Activated naive CD4-positive, alpha-beta T cell treated with anti-CD3 and anti-CD28 coated beads, Interleukin-2, amount 10 ng/mL, durations not matched to agents 7 days and 5 days (primary cell): ENCODE measurements around the gene SCN8A.

Source experiments
- CTCF ChIA-PET: fragments of 350-600 bp; sonication (Branson Sonifier 250); formaldehyde crosslinking; loops from one replicate; lab custom pipeline; 2021; ENCODE audit warnings: antibody characterized with exemption; lab: Charles Lee
- DNase-seq: peaks from one replicate; pipeline ENCODE4 v3.0.0-alpha.2; 2020
- H3K27ac Mint-ChIP-seq: one replicate; pipeline ENCODE4 v1.8.0; 2021; ENCODE audit warnings: mild to moderate bottlenecking, moderate library complexity, mixed read lengths
- H3K27me3 Mint-ChIP-seq: one replicate; pipeline ENCODE4 v1.8.0; 2021; ENCODE audit warnings: mild to moderate bottlenecking, mixed read lengths
- H3K36me3 Mint-ChIP-seq: one replicate; pipeline ENCODE4 v1.8.0; 2021; ENCODE audit warnings: mixed read lengths
- H3K4me1 Mint-ChIP-seq: one replicate; pipeline ENCODE4 v1.8.0; 2021; ENCODE audit warnings: mixed read lengths
- H3K4me3 Mint-ChIP-seq: one replicate; pipeline ENCODE4 v1.8.0; 2021; ENCODE audit warnings: mild to moderate bottlenecking, moderate library complexity, mixed read lengths
- H3K9me3 Mint-ChIP-seq: one replicate; pipeline ENCODE4 v1.8.0; 2021; ENCODE audit warnings: mixed read lengths

The SCN8A gene

DNA sequence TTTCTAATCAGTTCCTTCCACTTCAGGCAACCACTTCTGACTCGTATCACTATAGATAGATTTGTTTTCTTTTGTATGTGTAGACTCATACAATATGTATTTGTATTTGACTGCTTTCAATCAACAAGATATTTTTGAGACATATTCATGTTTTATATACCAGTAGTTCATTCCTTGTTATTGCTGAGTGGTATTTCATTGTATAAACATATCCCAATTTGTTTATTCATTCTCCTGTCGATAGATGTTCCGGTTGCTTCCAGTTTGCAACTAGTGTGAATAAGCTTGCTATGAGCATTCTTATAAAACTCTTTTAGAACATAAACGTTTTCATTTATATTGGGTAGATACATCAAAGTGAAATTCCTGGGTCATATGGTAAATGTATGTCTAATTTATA, 138.3 kb downstream of the SCN8A start:
- CTCF ChIA-PET, result no interaction called here
- H3K4me3 Mint-ChIP-seq, result no peak overlapping the region
- H3K27me3 Mint-ChIP-seq, result peaks cover 30% of the 10 kb centered on the region

DNA sequence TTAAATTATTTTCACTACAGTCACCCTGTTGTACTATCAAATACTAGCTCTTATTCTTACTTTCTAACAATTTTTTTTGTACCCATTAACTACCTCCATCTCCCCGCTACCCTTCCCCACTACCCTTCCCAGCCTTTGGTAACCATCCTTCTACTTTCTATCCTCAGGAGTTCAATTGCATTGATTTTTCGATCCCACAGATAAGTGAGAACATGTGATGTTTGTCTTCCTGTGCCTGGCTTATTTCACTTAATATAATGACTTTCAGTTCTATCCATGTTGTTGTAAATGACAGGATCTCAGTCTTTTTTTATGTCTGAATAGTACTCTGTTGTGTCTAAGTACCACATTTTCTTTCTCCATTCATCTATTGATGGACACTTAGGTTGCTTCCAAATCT, 139.7 kb downstream of the SCN8A start:
- Mint-ChIP-seq H3K9me3 (no peaks in the 10 kb centered on the region), H3K4me1 (no peaks in the 10 kb centered on the region), H3K27ac (no peak overlapping the region), H3K4me3 (no peak overlapping the region), H3K36me3 (no peaks in the 10 kb centered on the region), H3K27me3 (peaks cover 29% of the 10 kb centered on the region)
- DNase-seq, result no peak
- CTCF ChIA-PET, result no interaction called here

More for the DNA sequence above, 138.3 kb downstream of the SCN8A start:
- no peak overlapping the region for H3K27ac Mint-ChIP-seq
- no peaks in the 10 kb centered on the region for H3K9me3 Mint-ChIP-seq
- no peaks in the 10 kb centered on the region for H3K36me3 Mint-ChIP-seq
- H3K4me1 Mint-ChIP-seq, result no peaks in the 10 kb centered on the region
- no peak for DNase-seq

DNA sequence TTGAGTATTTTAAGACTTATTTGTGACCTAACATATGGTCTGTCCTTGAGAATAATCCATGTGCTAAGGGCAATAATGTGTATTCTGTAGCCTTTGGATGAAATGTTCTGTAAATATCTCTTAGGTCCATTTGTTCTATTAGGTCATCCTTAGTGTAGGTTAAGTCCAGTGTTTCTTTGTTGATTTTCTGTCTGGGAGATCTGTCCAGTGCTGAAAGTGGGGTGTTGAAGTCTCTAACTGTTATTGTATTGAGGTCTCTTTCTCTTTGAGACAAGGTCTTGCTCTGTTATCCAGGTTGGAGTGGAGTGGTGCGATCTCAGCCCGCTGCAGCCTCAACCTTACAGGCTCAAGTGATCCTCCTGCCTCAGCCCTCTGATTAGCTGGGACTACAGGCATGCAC, 149.5 kb downstream of the SCN8A start:
- DNase-seq, result no peak
- Mint-ChIP-seq H3K4me3 (no peak overlapping the region), H3K27ac (no peak overlapping the region), H3K4me1 (no peaks in the 10 kb centered on the region), H3K27me3 (peaks cover 15% of the 10 kb centered on the region), H3K9me3 (no peaks in the 10 kb centered on the region), H3K36me3 (no peaks in the 10 kb centered on the region)
- CTCF ChIA-PET, result no interaction called here

DNA sequence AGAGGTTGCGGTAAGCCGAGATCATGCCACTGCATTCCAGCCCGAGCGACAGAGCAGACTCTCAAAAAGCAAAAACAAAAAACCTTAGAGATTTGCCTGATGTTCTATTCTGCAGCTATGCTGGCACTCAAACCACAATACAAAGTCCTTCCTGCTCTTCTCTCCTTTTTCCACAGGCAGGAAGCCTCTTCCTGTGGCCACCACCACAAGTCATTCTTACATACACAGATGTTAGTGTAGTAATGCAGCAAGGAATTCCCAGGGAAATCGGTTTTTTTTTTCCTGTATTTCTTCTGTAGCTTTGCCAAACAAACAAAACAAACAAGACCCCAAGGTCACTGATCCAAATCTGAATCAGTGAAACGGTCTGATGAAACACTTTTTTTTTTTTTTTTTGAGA, 153.2 kb downstream of the SCN8A start:
- Mint-ChIP-seq H3K4me1 (no peaks in the 10 kb centered on the region), H3K27me3 (peaks cover 15% of the 10 kb centered on the region), H3K9me3 (no peaks in the 10 kb centered on the region), H3K27ac (no peak overlapping the region), H3K4me3 (no peak overlapping the region), H3K36me3 (no peaks in the 10 kb centered on the region)
- CTCF ChIA-PET, result interaction anchor here (1.5 kb wide), 1 partner anchor 323 kb away, joined by 3 read pairs; no protein-coding TSS in a partner anchor
- DNase-seq, result no peak

DNA sequence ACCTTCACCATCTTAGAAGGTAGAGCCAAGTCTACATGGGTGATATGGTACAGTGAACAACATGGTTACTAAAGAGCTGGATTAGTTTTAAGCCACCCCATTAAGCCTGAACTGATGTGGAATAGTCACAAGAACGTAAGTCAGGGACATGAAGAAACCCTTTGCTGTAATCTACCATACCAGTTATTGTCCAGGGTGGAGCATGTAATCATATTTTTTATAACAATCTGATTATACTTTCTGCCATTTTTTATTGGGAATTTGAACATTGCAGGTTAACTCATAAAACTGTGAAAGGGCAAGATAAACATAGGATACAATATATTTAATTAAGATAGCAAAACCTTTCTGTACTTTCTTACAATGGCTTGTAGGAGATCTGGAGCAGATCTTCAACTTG, 153.9 kb downstream of the SCN8A start:
- no peak for DNase-seq
- Mint-ChIP-seq H3K27me3 (peaks cover 16% of the 10 kb centered on the region), H3K4me1 (no peaks in the 10 kb centered on the region), H3K36me3 (no peaks in the 10 kb centered on the region), H3K4me3 (no peak overlapping the region), H3K27ac (no peak overlapping the region), H3K9me3 (no peaks in the 10 kb centered on the region)
- CTCF ChIA-PET, result no interaction called here

DNA sequence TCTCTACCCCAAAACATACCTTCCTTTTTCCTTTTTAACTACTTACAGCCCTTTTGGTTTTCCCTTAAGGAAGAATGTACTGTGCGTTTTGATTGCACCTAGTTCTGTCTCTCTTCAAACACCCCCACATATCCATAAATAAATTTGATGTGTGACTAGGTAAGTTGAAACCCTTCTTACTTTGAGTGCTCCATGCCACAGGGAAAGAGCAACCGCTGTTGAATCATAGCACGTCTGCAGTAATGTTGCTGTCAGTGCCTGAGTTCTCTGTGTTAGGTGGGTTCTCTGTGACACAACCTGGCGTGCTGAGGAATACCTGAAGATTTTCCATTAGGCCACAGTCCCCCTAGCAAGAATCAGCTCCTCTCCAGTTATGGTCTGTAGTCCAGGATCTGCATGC, 155.4 kb downstream of the SCN8A start:
- H3K4me1 Mint-ChIP-seq, result no peaks in the 10 kb centered on the region
- H3K36me3 Mint-ChIP-seq, result no peaks in the 10 kb centered on the region
- no peak overlapping the region for H3K27ac Mint-ChIP-seq
- no peaks in the 10 kb centered on the region for H3K9me3 Mint-ChIP-seq
- peaks cover 21% of the 10 kb centered on the region for H3K27me3 Mint-ChIP-seq
- H3K4me3 Mint-ChIP-seq, result no peak overlapping the region
- no peak for DNase-seq
- CTCF ChIA-PET, result no interaction called here

DNA sequence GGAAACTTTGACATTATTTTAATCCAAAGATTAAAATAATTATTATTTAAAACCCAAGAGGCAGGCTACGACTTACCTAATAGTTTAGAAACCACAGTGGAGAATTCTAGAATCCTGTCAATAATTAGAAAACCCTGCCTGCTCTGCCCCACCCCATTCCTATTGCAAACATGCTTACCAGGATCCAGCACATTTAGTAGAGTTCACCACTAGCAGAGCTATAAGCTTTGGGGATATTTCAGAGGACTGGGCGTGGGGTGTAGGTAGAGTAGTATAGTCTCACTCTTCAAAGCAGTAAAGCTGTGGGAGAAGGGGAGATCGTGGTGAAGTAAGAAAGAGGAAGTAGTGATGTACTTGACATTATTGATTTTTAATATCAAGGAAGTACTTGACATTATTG, 157.2 kb downstream of the SCN8A start:
- Mint-ChIP-seq H3K9me3 (no peaks in the 10 kb centered on the region), H3K4me1 (no peaks in the 10 kb centered on the region), H3K27ac (no peak overlapping the region), H3K4me3 (no peak overlapping the region), H3K36me3 (no peaks in the 10 kb centered on the region), H3K27me3 (peaks cover 21% of the 10 kb centered on the region)
- DNase-seq, result no peak
- CTCF ChIA-PET, result interaction anchor here (0.7 kb wide), 1 partner anchor 31 kb away, joined by 4 read pairs; no protein-coding TSS in a partner anchor

DNA sequence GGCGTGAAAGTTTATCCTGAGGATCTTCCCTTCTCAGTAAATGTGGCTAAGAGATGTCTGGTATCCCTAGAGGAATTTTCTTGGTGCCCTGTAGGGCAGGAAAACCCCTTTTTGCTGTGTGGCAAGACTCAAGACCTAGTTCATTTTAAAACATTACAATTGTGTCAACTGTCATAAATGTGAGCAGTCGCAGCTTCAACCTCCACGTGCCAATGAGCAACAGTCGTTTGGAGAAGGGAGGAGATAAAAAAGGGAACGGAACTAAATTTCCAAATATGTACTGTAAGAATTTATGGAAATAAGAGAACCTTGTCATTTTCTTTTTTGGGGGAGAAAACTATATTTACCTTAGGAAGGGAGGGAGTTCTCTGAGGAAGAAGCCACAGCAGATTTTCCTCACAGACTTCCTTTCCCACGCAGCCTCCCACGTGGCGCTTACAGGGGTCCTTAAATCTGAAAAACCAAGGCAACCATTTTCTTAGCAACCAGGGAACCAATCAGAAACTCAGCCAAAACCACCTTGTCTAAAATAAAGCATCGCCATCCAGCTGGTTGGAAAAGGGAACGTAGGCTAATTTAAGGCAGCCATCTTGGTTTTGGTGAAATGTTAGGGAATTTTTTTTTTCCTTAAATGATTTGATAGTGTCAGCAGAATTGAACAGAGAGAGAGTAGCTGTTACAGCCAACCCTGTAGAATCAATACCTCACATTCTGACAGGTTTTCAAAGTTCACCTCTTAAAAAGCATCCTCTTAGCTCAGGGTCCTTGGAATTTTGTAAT, 158.4 kb downstream of the SCN8A start:
- Mint-ChIP-seq H3K4me1 (no peaks in the 10 kb centered on the region), H3K27ac (no peak overlapping the region), H3K27me3 (peaks cover 12% of the 10 kb centered on the region), H3K4me3 (no peak overlapping the region), H3K36me3 (no peaks in the 10 kb centered on the region), H3K9me3 (no peaks in the 10 kb centered on the region)
- CTCF ChIA-PET, result no interaction called here
- no peak for DNase-seq

DNA sequence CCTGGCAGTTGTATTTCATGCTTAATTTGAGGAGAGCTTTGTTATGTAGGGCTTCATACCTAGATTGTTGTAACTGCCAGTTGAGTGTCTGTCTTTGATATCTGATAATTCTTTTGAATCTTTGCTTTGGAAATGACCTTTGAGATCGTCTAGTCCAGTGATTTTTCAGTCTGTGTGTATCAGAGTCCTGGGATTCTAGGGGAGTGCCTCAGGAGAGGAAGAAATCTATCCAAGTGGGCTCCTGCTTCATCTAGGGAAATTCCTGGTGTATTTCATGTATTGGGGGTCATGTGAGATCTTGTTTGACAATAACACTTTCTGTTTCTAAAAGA, 158.9 kb downstream of the SCN8A start:
- H3K27ac Mint-ChIP-seq, result no peak overlapping the region
- no peaks in the 10 kb centered on the region for H3K4me1 Mint-ChIP-seq
- no peak for DNase-seq
- peaks cover 6% of the 10 kb centered on the region for H3K27me3 Mint-ChIP-seq
- no peaks in the 10 kb centered on the region for H3K9me3 Mint-ChIP-seq
- no peak overlapping the region for H3K4me3 Mint-ChIP-seq
- CTCF ChIA-PET, result no interaction called here
- H3K36me3 Mint-ChIP-seq, result no peaks in the 10 kb centered on the region

DNA sequence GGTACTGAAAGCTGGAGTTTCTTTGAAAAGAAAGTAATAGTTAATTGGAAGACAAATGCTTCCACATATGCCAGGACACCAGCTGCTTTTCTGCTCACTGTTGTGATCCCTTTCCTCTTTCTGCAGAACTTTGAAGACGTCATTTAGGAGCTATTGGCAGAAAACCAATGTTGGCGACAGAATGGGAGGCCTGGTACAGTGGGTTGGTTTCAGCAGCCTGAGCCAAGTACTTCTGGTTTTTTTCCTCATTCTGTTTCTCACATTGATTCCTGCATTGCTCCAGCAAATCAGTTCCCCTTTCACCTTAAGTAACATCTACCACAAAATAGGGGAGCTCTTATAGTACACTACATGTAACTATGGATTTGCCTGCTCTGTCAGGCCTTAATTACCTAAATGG, 160.6 kb downstream of the SCN8A start:
- H3K27ac Mint-ChIP-seq, result no peak overlapping the region
- no peaks in the 10 kb centered on the region for H3K4me1 Mint-ChIP-seq
- no peaks in the 10 kb centered on the region for H3K36me3 Mint-ChIP-seq
- H3K4me3 Mint-ChIP-seq, result no peak overlapping the region
- DNase-seq, result no peak
- CTCF ChIA-PET, result no interaction called here
- peaks cover 10% of the 10 kb centered on the region for H3K27me3 Mint-ChIP-seq
- H3K9me3 Mint-ChIP-seq, result no peaks in the 10 kb centered on the region

DNA sequence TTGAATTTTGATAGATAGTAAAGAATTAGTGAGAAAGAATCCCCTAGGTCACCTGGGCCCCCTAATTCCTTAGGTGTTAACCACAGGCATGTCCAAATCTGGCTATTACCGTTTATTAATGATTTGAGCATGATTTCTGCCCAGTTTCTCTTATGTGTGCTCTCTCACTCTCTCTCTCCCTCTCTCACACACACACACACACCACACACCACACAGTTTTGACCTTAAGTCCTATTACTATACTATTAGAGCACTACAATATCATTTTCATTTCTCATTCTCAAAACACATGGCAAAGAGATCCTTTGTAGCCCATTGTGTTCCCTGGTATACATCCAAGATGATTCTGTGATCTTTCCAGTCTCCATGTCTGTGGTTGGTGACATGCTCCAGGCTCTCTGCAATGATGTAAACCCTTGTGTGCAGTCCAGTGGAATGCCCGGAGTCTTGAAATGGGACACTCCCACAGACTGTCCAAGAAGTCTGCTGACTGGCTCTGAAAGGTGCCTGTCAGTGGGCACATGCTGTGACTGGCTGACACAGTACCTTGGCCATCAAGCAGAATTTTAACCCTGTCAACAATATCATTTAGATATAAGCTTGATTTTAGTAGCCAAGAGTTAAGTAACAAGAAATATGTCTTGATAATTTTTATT, 161.3 kb downstream of the SCN8A start:
- CTCF ChIA-PET, result no interaction called here
- Mint-ChIP-seq H3K4me3 (no peak overlapping the region), H3K27me3 (peaks cover 10% of the 10 kb centered on the region), H3K27ac (no peak overlapping the region), H3K4me1 (no peaks in the 10 kb centered on the region), H3K9me3 (no peaks in the 10 kb centered on the region), H3K36me3 (no peaks in the 10 kb centered on the region)
- DNase-seq, result no peak

DNA sequence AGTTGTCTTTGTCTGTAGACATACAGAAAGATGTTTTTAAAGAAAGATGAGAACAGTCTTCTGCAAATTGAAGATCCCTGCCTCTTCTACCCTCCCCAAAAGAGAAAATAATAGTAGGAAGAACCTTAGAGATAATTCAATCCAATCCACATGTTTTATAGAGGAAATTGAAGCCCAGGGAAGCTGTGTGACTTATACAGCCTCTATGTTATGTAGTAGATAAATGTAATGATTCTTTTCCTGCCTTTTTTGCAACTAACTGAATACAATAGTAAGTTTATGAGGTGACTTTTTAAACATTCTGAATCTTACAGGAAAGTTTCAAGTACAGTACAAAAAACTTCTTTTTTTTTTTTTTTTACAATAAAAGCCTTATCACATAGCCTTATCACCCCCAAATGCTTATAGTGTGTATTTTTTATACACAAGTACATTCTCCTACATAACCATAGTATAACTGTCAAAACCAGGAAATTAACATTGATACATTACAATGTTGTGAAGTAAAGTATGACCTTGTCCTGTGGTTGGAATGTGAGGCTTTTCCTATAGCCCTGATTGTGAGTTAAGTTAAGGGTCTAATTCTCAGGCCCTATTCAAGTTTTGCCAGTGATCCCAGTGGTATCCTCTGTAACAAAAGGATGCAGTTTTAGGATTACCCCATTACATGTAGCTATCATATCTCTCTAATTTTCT, 163.1 kb downstream of the SCN8A start:
- Mint-ChIP-seq H3K27ac (no peak overlapping the region), H3K4me1 (no peaks in the 10 kb centered on the region), H3K9me3 (no peaks in the 10 kb centered on the region), H3K36me3 (no peaks in the 10 kb centered on the region), H3K4me3 (no peak overlapping the region), H3K27me3 (peaks cover 10% of the 10 kb centered on the region)
- CTCF ChIA-PET, result no interaction called here
- DNase-seq, result no peak

DNA sequence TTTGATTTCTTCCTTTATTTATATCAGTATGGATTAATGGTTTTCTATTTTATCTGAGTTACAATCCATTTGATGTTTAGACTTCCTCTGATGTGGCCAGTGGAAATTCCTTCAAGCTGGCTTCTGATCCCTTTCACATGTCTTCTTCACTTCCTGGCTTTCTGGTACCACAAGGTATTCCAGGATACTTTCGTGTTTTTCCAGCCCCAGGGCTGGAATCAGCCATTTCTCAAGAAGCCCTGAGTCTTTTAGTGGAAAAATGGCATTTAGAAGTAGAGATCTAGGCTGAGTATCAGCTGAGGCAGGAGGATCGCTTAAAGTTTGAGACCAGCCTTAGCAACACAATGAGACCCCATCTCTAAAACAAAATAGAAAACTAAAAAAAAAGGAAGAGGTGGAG, 164.2 kb downstream of the SCN8A start:
- no peak for DNase-seq
- H3K27ac Mint-ChIP-seq, result no peak overlapping the region
- CTCF ChIA-PET, result no interaction called here
- H3K9me3 Mint-ChIP-seq, result no peaks in the 10 kb centered on the region
- H3K36me3 Mint-ChIP-seq, result no peaks in the 10 kb centered on the region
- H3K27me3 Mint-ChIP-seq, result peaks cover 6% of the 10 kb centered on the region
- H3K4me3 Mint-ChIP-seq, result no peak overlapping the region
- no peaks in the 10 kb centered on the region for H3K4me1 Mint-ChIP-seq

DNA sequence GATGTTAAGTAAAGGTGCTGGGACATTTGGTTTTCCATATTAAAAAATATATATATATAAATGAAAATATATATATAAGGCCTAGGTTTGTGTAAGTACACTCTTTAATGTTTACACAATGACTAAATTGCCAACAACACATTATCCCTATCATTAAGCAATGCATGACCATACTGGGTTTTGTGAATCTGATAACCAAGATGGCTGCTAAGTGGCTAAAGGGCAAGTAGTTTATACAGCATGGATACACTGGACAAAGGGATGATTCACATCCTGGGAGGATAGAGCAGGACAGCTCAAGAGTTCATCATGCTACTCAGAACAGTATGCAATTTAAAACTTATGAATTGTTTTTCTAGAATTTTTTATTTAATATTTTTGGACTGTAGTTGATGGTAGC, 168.1 kb downstream of the SCN8A start:
- DNase-seq, result no peak
- Mint-ChIP-seq H3K4me1 (no peaks in the 10 kb centered on the region), H3K4me3 (no peak overlapping the region), H3K27ac (no peak overlapping the region), H3K27me3 (peaks cover 4% of the 10 kb centered on the region), H3K36me3 (no peaks in the 10 kb centered on the region), H3K9me3 (no peaks in the 10 kb centered on the region)
- CTCF ChIA-PET, result no interaction called here

DNA sequence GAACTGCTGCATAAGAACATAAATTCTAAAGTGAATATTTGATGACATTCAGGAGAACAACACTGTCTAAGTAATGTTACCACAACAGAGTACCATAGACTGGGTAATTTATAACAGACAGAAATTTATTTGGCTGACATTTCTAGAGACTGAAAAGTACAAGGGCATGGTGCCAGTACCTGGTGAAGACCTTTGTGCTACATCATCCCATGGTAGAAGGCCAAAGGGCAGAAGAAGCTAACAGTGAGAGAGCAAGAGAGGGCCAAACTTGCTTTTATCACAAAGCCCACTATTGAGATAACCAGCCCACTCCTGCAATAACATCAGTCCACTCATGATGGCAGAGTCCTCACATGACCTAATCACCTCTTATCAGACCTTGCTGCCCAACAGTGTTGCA, 168.7 kb downstream of the SCN8A start:
- CTCF ChIA-PET, result no interaction called here
- no peak for DNase-seq
- Mint-ChIP-seq H3K27me3 (peaks cover 4% of the 10 kb centered on the region), H3K27ac (no peak overlapping the region), H3K36me3 (no peaks in the 10 kb centered on the region), H3K4me3 (no peak overlapping the region), H3K9me3 (no peaks in the 10 kb centered on the region), H3K4me1 (no peaks in the 10 kb centered on the region)
